ENCODE results near the gene ERGIC1.

- TF ChIP-seq CTCF (IDR thresholded peaks at IDR 0.05; ENCODE audit: low read depth, low read length, poor library complexity, severe bottlenecking), result no peak
- TF ChIP-seq EZH2phosphoT487 (IDR thresholded peaks at IDR 0.05; ENCODE audit: borderline replicate concordance, low read length), result no peak
Observed at GRCh38 chr5:172969921-172970320, 135.9 kb downstream of the ERGIC1 start.
